GM12891 (cell line): ENCODE measurements around the gene SDK1.

Source experiments
- POLR2AphosphoS5 ChIP-seq: IDR thresholded peaks from 2 replicates; pipeline ENCODE4 v1.6.1; 2011; ENCODE audit warnings: low read depth, low read length, control low read depth
- TAF1 ChIP-seq: IDR thresholded peaks from 2 replicates; pipeline ENCODE4 v1.6.1; 2011; ENCODE audit warnings: low read depth, low read length, control low read depth

DNA sequence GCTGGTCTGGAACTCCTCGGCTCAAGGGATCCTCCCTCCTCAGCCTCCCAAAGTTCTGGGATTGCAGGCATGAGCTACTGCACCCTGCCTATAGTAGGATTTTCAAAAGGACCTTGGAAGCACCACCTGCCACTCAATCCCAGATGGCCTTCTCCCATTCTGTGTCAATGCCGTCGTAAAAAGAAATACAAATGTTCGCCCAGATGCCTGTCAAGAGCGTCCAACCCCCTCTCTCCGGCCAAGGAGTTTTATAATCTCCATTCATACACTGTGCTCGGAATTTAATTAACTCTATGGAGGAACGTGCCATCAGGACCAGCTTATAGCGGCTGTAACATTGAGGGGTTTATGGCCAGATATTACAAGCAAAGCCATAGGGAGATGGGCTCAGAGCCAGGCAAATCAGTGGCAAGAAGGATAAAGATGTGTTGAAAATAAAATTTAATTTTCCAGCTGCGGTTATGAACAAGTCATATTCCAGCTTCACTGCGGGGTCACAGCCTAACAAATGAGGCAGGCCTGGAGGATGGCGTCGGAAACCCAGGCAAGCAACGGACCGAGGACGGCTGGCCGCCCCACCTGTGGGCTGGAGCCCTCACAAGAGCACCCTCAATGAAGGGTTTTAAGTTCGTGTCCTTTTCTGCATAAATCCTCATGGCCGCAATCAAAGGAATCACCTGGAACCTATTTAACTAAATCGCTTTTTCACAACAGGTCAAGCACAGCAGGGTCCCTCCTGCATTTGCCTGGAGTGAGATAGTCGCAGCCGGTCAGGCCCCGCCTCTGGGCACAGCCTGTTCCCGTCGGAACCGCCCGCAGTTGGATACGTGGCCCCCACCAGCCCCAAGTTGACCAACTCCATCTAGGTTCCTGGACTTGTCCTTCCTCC, 1006.5 kb downstream of the SDK1 start:
- TF ChIP-seq TAF1 (no peak), POLR2AphosphoS5 (no peak)
